GM21367 (cell line): ENCODE results near the gene KRT15.
"Not testable (repeated sequence)": the region's sequence is repeated elsewhere in the genome, so short reads cannot be mapped to it uniquely, and the experiment has no call there.

Experiments used
- ATAC-seq: cut with Tn5 transposase; IDR thresholded peaks from one replicate; pipeline ENCODE4 v1.9.1; 2021; ENCODE audit not compliant: unreplicated experiment

Gene KRT15

GRCh38 chr17:41544935-41545334 lies 26.2 kb upstream of the KRT15 start:
- ATAC-seq, result no peak

GRCh38 chr17:41544491-41544892 lies 25.8 kb upstream of the KRT15 start:
- no peak for ATAC-seq

- ATAC-seq, result not testable (repeated sequence)
Observed at GRCh38 chr17:41542786-41543185, 24.1 kb upstream of the KRT15 start.

- no peak for ATAC-seq
Observed at GRCh38 chr17:41542357-41542756, 23.7 kb upstream of the KRT15 start.

- ATAC-seq, result no peak
Observed at GRCh38 chr17:41540921-41541625, 22.4 kb upstream of the KRT15 start.

- no peak for ATAC-seq
Observed at GRCh38 chr17:41539979-41540701, 21.4 kb upstream of the KRT15 start.

GRCh38 chr17:41539071-41539492 lies 20.4 kb upstream of the KRT15 start:
- no peak for ATAC-seq

- ATAC-seq, result no peak
Observed at GRCh38 chr17:41538565-41538991, 19.9 kb upstream of the KRT15 start.

- no peak for ATAC-seq
Observed at GRCh38 chr17:41537990-41538389, 19.3 kb upstream of the KRT15 start.

GRCh38 chr17:41537614-41537954 lies 18.9 kb upstream of the KRT15 start:
- no peak for ATAC-seq

GRCh38 chr17:41536741-41537613 lies 18.3 kb upstream of the KRT15 start:
- ATAC-seq, result no peak

GRCh38 chr17:41535764-41536481 lies 17.2 kb upstream of the KRT15 start:
- no peak for ATAC-seq

- ATAC-seq, result no peak
Observed at GRCh38 chr17:41534899-41535546, 16.3 kb upstream of the KRT15 start.

- no peak for ATAC-seq
Observed at GRCh38 chr17:41533613-41534012, 14.9 kb upstream of the KRT15 start.

GRCh38 chr17:41532947-41533570 lies 14.4 kb upstream of the KRT15 start:
- ATAC-seq, result no peak

GRCh38 chr17:41531993-41532392 lies 13.3 kb upstream of the KRT15 start:
- ATAC-seq, result no peak

- no peak for ATAC-seq
Observed at GRCh38 chr17:41530062-41531048, 11.7 kb upstream of the KRT15 start.

GRCh38 chr17:41529491-41529915 lies 10.8 kb upstream of the KRT15 start:
- no peak for ATAC-seq

- no peak for ATAC-seq
Observed at GRCh38 chr17:41528959-41529353, 10.3 kb upstream of the KRT15 start.
